ENCODE data around the gene TNFAIP8L2. TPM values are rescaled to one million over a fixed set of nuclear protein-coding genes. Genes with fewer than 3 reads are reported as not detected.
"Not testable (repeated sequence)": the region's sequence is repeated elsewhere in the genome, so short reads cannot be mapped to it uniquely, and the experiment has no call there.

Gene TNFAIP8L2
- total RNA-seq, 1 experiment from 2014 or later = not detected

GRCh38 chr1:151198254-151199127 lies 42.0 kb downstream of the TNFAIP8L2 start, which contains the start of gene PIP5K1A:
Gene PIP5K1A (plus strand): TSS chr1:151198552. CDS start chr1:151198997, 445 bp downstream.
- Histone ChIP-seq H2AFZ (ENCODE audit: low read length) (peak within 1 kb of the TSS; percentile 84), H4K20me1 (ENCODE audit: low read length) (peaks cover 21% of the 10 kb centered on the region), H3K4me1 (ENCODE audit: insufficient read depth, low read length) (peaks cover 37% of the 10 kb centered on the region), H3K9me2 (replicated peaks; ENCODE audit: low read length) (no peaks in the 10 kb centered on the region), H3K79me2 (ENCODE audit: low read length) (peaks cover 66% of the 10 kb centered on the region), H3K9ac (ENCODE audit: low read length) (peak within 1 kb of the TSS; percentile 93), H3F3A (ENCODE audit: low read length, unreplicated experiment) (peaks cover 8% of the 10 kb centered on the region), H3K27ac (ENCODE audit: low read length) (peak within 1 kb of the TSS; percentile 83), H3K9me3 (ENCODE audit: low read length) (no peaks in the 10 kb centered on the region), H3K27me3 (ENCODE audit: low read length) (no peaks in the 10 kb centered on the region), H3K4me3 (ENCODE audit: low read length) (peak within 1 kb of the TSS; percentile 96), H3K36me3 (ENCODE audit: low read depth, low read length) (peaks cover 14% of the 10 kb centered on the region), H3K4me2 (ENCODE audit: low read length) (peak within 1 kb of the TSS; percentile 89)
- BruUV-seq (replicated peaks) = TSS peak; percentile 58
- peak; percentile 64 for ATAC-seq
- TF ChIP-seq, protein P1, sequence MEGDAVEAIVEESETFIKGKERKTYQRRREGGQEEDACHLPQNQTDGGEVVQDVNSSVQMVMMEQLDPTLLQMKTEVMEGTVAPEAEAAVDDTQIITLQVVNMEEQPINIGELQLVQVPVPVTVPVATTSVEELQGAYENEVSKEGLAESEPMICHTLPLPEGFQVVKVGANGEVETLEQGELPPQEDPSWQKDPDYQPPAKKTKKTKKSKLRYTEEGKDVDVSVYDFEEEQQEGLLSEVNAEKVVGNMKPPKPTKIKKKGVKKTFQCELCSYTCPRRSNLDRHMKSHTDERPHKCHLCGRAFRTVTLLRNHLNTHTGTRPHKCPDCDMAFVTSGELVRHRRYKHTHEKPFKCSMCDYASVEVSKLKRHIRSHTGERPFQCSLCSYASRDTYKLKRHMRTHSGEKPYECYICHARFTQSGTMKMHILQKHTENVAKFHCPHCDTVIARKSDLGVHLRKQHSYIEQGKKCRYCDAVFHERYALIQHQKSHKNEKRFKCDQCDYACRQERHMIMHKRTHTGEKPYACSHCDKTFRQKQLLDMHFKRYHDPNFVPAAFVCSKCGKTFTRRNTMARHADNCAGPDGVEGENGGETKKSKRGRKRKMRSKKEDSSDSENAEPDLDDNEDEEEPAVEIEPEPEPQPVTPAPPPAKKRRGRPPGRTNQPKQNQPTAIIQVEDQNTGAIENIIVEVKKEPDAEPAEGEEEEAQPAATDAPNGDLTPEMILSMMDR (conservative IDR thresholded peaks at IDR 0.05; ENCODE audit: low read depth, low read length) = no peak
- TF ChIP-seq EZH2phosphoT487 (IDR thresholded peaks at IDR 0.05; ENCODE audit: borderline replicate concordance, low read length) (no peak), EZH2 (IDR thresholded peaks at IDR 0.05; ENCODE audit: low read length, unreplicated experiment) (no peak)
- POLR2A ChIA-PET (ENCODE audit: unreplicated experiment) = interaction anchor here (0.7 kb wide), 2 partner anchors 9 to 296 kb away, joined by 3 read pairs; no protein-coding TSS in a partner anchor
- intact Hi-C loops (cut with micrococcal nuclease) = loop anchor here (5.0 to 10.0 kb wide), 2 partner anchors 129 to 346 kb away; partner anchors contain the start of genes PI4KB and TUFT1
- peak; percentile 99 for DNase-seq
- CTCF ChIA-PET = no interaction called here

DNA sequence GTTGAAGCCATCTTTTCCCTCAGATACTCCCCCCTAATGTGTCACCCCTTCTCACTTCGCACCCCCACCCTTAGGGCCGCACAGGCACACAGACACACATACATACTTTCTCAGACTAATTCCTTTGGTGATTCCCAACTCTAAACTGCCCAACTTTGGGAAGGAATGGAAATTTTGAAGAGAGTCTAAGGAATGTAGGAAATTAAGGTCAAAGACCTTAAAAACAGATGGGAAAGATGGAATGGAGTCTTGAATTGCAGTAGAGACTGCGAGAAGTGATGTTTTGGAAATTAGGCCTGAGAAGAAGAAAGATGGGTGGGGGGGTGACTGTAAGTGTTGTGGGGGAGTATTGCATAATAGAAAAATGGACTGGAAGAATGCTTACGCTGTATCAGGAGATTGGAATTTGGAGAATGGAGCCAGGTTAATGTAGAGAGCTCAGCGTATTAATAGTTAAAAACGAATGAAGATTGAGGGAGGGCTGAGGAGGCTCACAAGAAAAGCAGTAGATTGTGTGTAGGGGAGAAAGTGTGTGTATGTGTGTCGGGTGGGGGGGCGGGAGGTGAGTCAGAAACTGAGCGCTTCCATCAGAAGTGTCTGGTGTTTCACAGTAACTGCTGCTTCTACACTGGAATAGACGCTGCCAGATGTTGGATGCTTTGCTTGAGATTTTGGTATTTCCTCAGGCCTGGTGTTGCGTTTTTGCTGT lies 43.6 kb downstream of the TNFAIP8L2 start:
- intact Hi-C loops (cut with micrococcal nuclease) = loop anchor here (5.0 to 10.0 kb wide), 2 partner anchors 127 to 345 kb away; partner anchors contain the start of genes PI4KB and TUFT1
- POLR2A ChIA-PET (ENCODE audit: unreplicated experiment) = interaction anchor here (0.5 to 0.7 kb wide), 2 partner anchors 14 to 81 kb away, joined by 4 to 7 read pairs; no protein-coding TSS in a partner anchor
- peaks cover 69% of the 10 kb centered on the region for H3K79me2 ChIP-seq (ENCODE audit: low read length)
- ATAC-seq (no peak; the same call in 1 of the 2 replicates), DNase-seq (peak; percentile 86)
- CTCF ChIA-PET = no interaction called here
- H4K20me1 ChIP-seq (ENCODE audit: low read length) = peaks cover 28% of the 10 kb centered on the region
- BruUV-seq (replicated peaks) = no TSS peak
- H3K4me3 ChIP-seq (ENCODE audit: low read length) = peak overlapping the region; percentile 96
- H3K27me3 ChIP-seq (ENCODE audit: low read length) = no peaks in the 10 kb centered on the region
- peaks cover 31% of the 10 kb centered on the region for H3K4me1 ChIP-seq (ENCODE audit: insufficient read depth, low read length)
- H3K9me2 ChIP-seq (replicated peaks; ENCODE audit: low read length) = no peaks in the 10 kb centered on the region
- peaks cover 18% of the 10 kb centered on the region for H3K36me3 ChIP-seq (ENCODE audit: low read depth, low read length)
- TF ChIP-seq, protein P1 (conservative IDR thresholded peaks at IDR 0.05; ENCODE audit: low read depth, low read length) = no peak
- TF ChIP-seq EZH2 (IDR thresholded peaks at IDR 0.05; ENCODE audit: low read length, unreplicated experiment) (no peak), EZH2phosphoT487 (IDR thresholded peaks at IDR 0.05; ENCODE audit: borderline replicate concordance, low read length) (no peak)
- no peaks in the 10 kb centered on the region for H3K9me3 ChIP-seq (ENCODE audit: low read length)
- no peak overlapping the region for H2AFZ ChIP-seq (ENCODE audit: low read length)
- peak overlapping the region; percentile 83 for H3K27ac ChIP-seq (ENCODE audit: low read length)
- peaks cover 4% of the 10 kb centered on the region for H3F3A ChIP-seq (ENCODE audit: low read length, unreplicated experiment)
- peak overlapping the region; percentile 93 for H3K9ac ChIP-seq (ENCODE audit: low read length)
- H3K4me2 ChIP-seq (ENCODE audit: low read length) = peak overlapping the region; percentile 89

- POLR2A ChIA-PET (ENCODE audit: unreplicated experiment); H3K27ac ChIP-seq (ENCODE audit: low read length); ATAC-seq; H2AFZ ChIP-seq (ENCODE audit: low read length); H3K27me3 ChIP-seq (ENCODE audit: low read length); H3K4me3 ChIP-seq (ENCODE audit: low read length); BruUV-seq (replicated peaks); H3K9me3 ChIP-seq (ENCODE audit: low read length); H3F3A ChIP-seq (ENCODE audit: low read length, unreplicated experiment); H3K4me2 ChIP-seq (ENCODE audit: low read length); DNase-seq; H3K9me2 ChIP-seq (replicated peaks; ENCODE audit: low read length); H3K9ac ChIP-seq (ENCODE audit: low read length); intact Hi-C loops (cut with micrococcal nuclease): not testable (repeated sequence)
- CTCF ChIA-PET = interaction anchor here (0.6 kb wide), 1 partner anchor 866 kb away, joined by 4 read pairs; no protein-coding TSS in a partner anchor
- Histone ChIP-seq H3K79me2 (ENCODE audit: low read length) (peaks cover 97% of the 10 kb centered on the region), H3K4me1 (ENCODE audit: insufficient read depth, low read length) (peaks cover 17% of the 10 kb centered on the region; the same call in 1 of the 2 replicates), H4K20me1 (ENCODE audit: low read length) (peaks cover 30% of the 10 kb centered on the region), H3K36me3 (ENCODE audit: low read depth, low read length) (peaks cover 44% of the 10 kb centered on the region)
These were observed 49.0 kb downstream of the TNFAIP8L2 start for GRCh38 chr1:151205381-151205965.

All from PC-3 (cell line).